Liver (tissue), 9 donors: ENCODE data around the gene KLF13. TPM values are rescaled to one million over a fixed set of nuclear protein-coding genes. Genes with fewer than 3 reads are reported as not detected.
"Not testable (repeated sequence)": the region's sequence is repeated elsewhere in the genome, so short reads cannot be mapped to it uniquely, and the experiment has no call there.

Source experiments
- DNase-seq: peaks from one replicate; pipeline ENCODE4 v3.0.0-alpha.2; 2017; ENCODE audit warnings: low spot score
- H3K27ac ChIP-seq, 2 donors: one replicate each; pipeline ENCODE4 v1.7.0; 2013; ENCODE audit warnings: inconsistent platforms in 2 of 2, low read length in 2 of 2, control low read depth in 1 of 2, low read depth in 1 of 2, mild to moderate bottlenecking in 1 of 2
- H3K27me3 ChIP-seq, 4 donors: one replicate each; pipeline versions ENCODE4 v1.6.1 to v1.7.0; 2013; ENCODE audit warnings: low read length in 3 of 4, inconsistent platforms in 1 of 4, mild to moderate bottlenecking in 1 of 4, moderate library complexity in 1 of 4; ENCODE audit not compliant: control insufficient read depth in 4 of 4, insufficient read depth in 4 of 4
- H3K36me3 ChIP-seq, 4 donors: one replicate each; pipeline versions ENCODE4 v1.6.1 to v1.7.0; 2013; ENCODE audit warnings: low read length in 3 of 4, mild to moderate bottlenecking in 3 of 4, low read depth in 1 of 4, moderate library complexity in 1 of 4; ENCODE audit not compliant: control insufficient read depth in 4 of 4, insufficient read depth in 3 of 4
- H3K4me1 ChIP-seq, 4 donors: one replicate each; pipeline versions ENCODE4 v1.6.1 to v1.7.0; 2013; ENCODE audit warnings: low read length in 3 of 4, mild to moderate bottlenecking in 3 of 4, moderate library complexity in 1 of 4; ENCODE audit not compliant: control insufficient read depth in 4 of 4, insufficient read depth in 4 of 4
- H3K4me3 ChIP-seq, 3 donors: one replicate each; pipeline versions ENCODE4 v1.6.1 to v1.7.0; 2013; ENCODE audit warnings: low read length in 3 of 3, control low read depth in 1 of 3, low read depth in 1 of 3, mild to moderate bottlenecking in 1 of 3
- H3K9ac ChIP-seq, 2 donors: one replicate each; pipeline ENCODE4 v1.7.0; 2013; ENCODE audit warnings: low read length in 2 of 2, mild to moderate bottlenecking in 2 of 2, moderate library complexity in 2 of 2, control low read depth in 1 of 2, low read depth in 1 of 2
- H3K9me3 ChIP-seq, 4 donors: one replicate each; pipeline versions ENCODE4 v1.6.1 to v1.7.0; 2013; ENCODE audit warnings: low read length in 3 of 4; ENCODE audit not compliant: control insufficient read depth in 4 of 4
- EGR1 ChIP-seq, 2 donors: IDR thresholded peaks; 2 replicates each; pipeline ENCODE4 v1.6.1; 2016 to 2018; ENCODE audit warnings: antibody characterized with exemption in 2 of 2, low read depth in 2 of 2
- FOXA1 ChIP-seq: IDR thresholded peaks from 2 replicates; pipeline ENCODE4 v1.6.1; 2016; ENCODE audit warnings: antibody characterized with exemption
- GABPA ChIP-seq, 2 donors: IDR thresholded peaks in 1 of 2; conservative IDR thresholded peaks in 1 of 2; 2 replicates each; pipeline ENCODE4 v1.6.1; 2016; ENCODE audit warnings: antibody characterized with exemption in 2 of 2, mild to moderate bottlenecking in 1 of 2, moderate library complexity in 1 of 2
- HNF4A ChIP-seq, 2 donors: conservative IDR thresholded peaks; 2 replicates each; pipeline ENCODE4 v1.6.1; 2016; ENCODE audit warnings: antibody characterized with exemption in 2 of 2, mild to moderate bottlenecking in 2 of 2
- HNF4G ChIP-seq: IDR thresholded peaks from 2 replicates; pipeline ENCODE4 v1.6.1; 2016; ENCODE audit warnings: antibody characterized with exemption
- JUND ChIP-seq, 2 donors: IDR thresholded peaks; 2 replicates each; pipeline ENCODE4 v1.6.1; 2016; ENCODE audit warnings: antibody characterized with exemption in 2 of 2
- NR2F2 ChIP-seq: IDR thresholded peaks from 2 replicates; pipeline ENCODE4 v1.6.1; 2016; ENCODE audit warnings: antibody characterized with exemption
- RAD21 ChIP-seq, 2 donors: IDR thresholded peaks; 2 replicates each; pipeline ENCODE4 v1.6.1; 2016; ENCODE audit warnings: antibody characterized with exemption in 2 of 2, mild to moderate bottlenecking in 2 of 2
- RXRA ChIP-seq, 2 donors: IDR thresholded peaks; 2 replicates each; pipeline ENCODE4 v1.6.1; 2017 to 2018; ENCODE audit warnings: antibody characterized with exemption in 2 of 2, mild to moderate bottlenecking in 1 of 2
- TAF1 ChIP-seq: conservative IDR thresholded peaks from 2 replicates; pipeline ENCODE4 v1.6.1; 2016; ENCODE audit warnings: antibody characterized with exemption, mild to moderate bottlenecking
- YY1 ChIP-seq: IDR thresholded peaks from 2 replicates; pipeline ENCODE4 v1.6.1; 2016; ENCODE audit warnings: antibody characterized with exemption, mild to moderate bottlenecking
- WGBS: extraction: QIAGEN DNeasy Blood & Tissue Kit; methylation state at CpG from one replicate; pipeline ENCODE4 v1.1.7; 2013; 5-methylcytosine and 5-hydroxymethylcytosine counted together
- polyA plus RNA-seq, 2 donors: library from polyadenylated mRNA; stranded (reverse) in 1 of 2; unstranded in 1 of 2; fragments of 200-250 nt in 1 of 2; fragments of >200 nt in 1 of 2; fragmentation: Nextera tagmentation in 1 of 2; extraction: Ambion mirVana in 1 of 2; gene quantifications; one replicate each; pipeline versions ENCODE4 v1.2.1 to v1.2.3, GENCODE V29; 2013 to 2015
- total RNA-seq, 2 donors: library from RNA; depleted of rRNA; stranded (reverse); fragments of >200 nt; gene quantifications; one replicate each; pipeline ENCODE4 v1.2.3, GENCODE V29; 2014
- TF ChIP-seq, protein P1 (sequence below): fragments of 150-350 bp; IDR thresholded peaks from 2 replicates; pipeline ENCODE4 v1.5.1; 2017; ENCODE audit warnings: improper control_type of control experiment, low read depth, low read length; ENCODE audit not compliant: missing input control
- donor health status: healthy.
- donor health status: healthy.
- donor health status: healthy.
- donor health status: healthy.
- donor health status: healthy.

Gene KLF13
- total and polyA plus RNA-seq, 4 donors: 17.4 to 77.1 (median 57.5) TPM

DNA sequence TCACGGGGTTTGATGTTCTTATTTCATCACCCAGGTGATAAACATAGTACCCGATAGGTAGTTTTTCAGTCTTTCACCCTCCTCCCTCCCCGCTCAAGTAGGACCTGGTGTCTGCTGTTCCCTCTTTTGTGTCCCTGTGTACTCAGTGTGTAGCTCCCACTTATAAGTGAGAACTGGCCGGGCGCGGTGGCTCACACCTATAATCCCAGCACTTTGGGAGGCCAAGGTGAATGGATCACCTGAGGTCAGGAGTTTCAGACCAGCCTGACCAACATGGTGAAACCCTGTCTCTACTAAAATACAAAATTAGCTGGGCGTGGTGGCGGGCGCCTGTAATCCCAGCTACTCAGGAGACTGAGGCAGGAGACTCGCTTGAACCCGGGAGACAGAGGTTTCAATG is 29.5 kb downstream of the KLF13 start:
- not testable (repeated sequence) for H3K36me3 ChIP-seq, H3K27me3 ChIP-seq, DNase-seq, H3K9ac ChIP-seq, H3K27ac ChIP-seq, H3K9me3 ChIP-seq, H3K4me3 ChIP-seq
- 96% methylated on average over 11 of the region's 11 CpGs for WGBS
- peaks cover 30 to 76% (median 61%) of the 10 kb centered on the region in 4 donors for H3K4me1 ChIP-seq

- Histone ChIP-seq H3K27ac (peak overlapping the region in 1 of 2 donors; percentile 13), H3K4me1 (peaks cover 32 to 78% (median 62%) of the 10 kb centered on the region in 4 donors), H3K4me3 (no peak overlapping the region), H3K9me3 (no peaks in the 10 kb centered on the region), H3K9ac (no peak overlapping the region), H3K27me3 (no peaks in the 10 kb centered on the region), H3K36me3 (no peaks in the 10 kb centered on the region)
- no peak for TF ChIP-seq YY1
- TF ChIP-seq JUND (IDR thresholded peaks at IDR 0.05): no peak
- TF ChIP-seq, protein P1, sequence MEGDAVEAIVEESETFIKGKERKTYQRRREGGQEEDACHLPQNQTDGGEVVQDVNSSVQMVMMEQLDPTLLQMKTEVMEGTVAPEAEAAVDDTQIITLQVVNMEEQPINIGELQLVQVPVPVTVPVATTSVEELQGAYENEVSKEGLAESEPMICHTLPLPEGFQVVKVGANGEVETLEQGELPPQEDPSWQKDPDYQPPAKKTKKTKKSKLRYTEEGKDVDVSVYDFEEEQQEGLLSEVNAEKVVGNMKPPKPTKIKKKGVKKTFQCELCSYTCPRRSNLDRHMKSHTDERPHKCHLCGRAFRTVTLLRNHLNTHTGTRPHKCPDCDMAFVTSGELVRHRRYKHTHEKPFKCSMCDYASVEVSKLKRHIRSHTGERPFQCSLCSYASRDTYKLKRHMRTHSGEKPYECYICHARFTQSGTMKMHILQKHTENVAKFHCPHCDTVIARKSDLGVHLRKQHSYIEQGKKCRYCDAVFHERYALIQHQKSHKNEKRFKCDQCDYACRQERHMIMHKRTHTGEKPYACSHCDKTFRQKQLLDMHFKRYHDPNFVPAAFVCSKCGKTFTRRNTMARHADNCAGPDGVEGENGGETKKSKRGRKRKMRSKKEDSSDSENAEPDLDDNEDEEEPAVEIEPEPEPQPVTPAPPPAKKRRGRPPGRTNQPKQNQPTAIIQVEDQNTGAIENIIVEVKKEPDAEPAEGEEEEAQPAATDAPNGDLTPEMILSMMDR: no peak
- no peak for TF ChIP-seq NR2F2
- no peak for DNase-seq
- 78% methylated on average over 13 of the region's 13 CpGs for WGBS
Measured at GRCh38 chr15:31357148-31357547, 30.5 kb downstream of the KLF13 start.

- peaks cover 25 to 75% (median 62%) of the 10 kb centered on the region in 4 donors for H3K4me1 ChIP-seq
- H3K9me3 ChIP-seq: no peaks in the 10 kb centered on the region
- no peaks in the 10 kb centered on the region for H3K27me3 ChIP-seq
- no peak for DNase-seq
- no peak overlapping the region for H3K27ac ChIP-seq
- WGBS: 86% methylated on average over 3 of the region's 3 CpGs
- H3K36me3 ChIP-seq: no peaks in the 10 kb centered on the region
- TF ChIP-seq HNF4G: no peak
- no peak for TF ChIP-seq RXRA (IDR thresholded peaks at IDR 0.05)
- no peak for TF ChIP-seq GABPA (IDR thresholded peaks at IDR 0.05 in 1 of 2, conservative IDR thresholded peaks at IDR 0.05 in 1 of 2)
- no peak for TF ChIP-seq JUND (IDR thresholded peaks at IDR 0.05)
- TF ChIP-seq YY1: no peak
- no peak for TF ChIP-seq RAD21 (IDR thresholded peaks at IDR 0.05)
- TF ChIP-seq HNF4A (conservative IDR thresholded peaks at IDR 0.05): no peak
- TF ChIP-seq TAF1: no peak
- TF ChIP-seq, protein P1: no peak
- no peak for TF ChIP-seq FOXA1
- no peak for TF ChIP-seq EGR1 (IDR thresholded peaks at IDR 0.05; ENCODE audit: low read depth in 2 of 2)
- no peak overlapping the region for H3K9ac ChIP-seq
- no peak overlapping the region for H3K4me3 ChIP-seq
Measured at GRCh38 chr15:31358163-31358562, 31.5 kb downstream of the KLF13 start.
